NT2/D1 (cell line): ENCODE data around the gene CNTFR.

ENCODE experiments used
- DNase-seq: peaks from one replicate; pipeline ENCODE4 v3.0.0-alpha.2; 2011; ENCODE audit warnings: low read depth, low spot score
- H3K27me3 ChIP-seq: 2 replicates; pipeline ENCODE4 v1.6.0; 2011; ENCODE audit warnings: mild to moderate bottlenecking; ENCODE audit not compliant: insufficient read length, insufficient read depth
- H3K36me3 ChIP-seq: 2 replicates; pipeline ENCODE4 v1.6.1; 2011; ENCODE audit warnings: mild to moderate bottlenecking, low read length, mixed read lengths; ENCODE audit not compliant: insufficient read depth, insufficient read length
- H3K4me1 ChIP-seq: 2 replicates; pipeline ENCODE4 v1.5.1; 2011; ENCODE audit not compliant: insufficient read depth, insufficient read length
- H3K4me3 ChIP-seq: 2 replicates; pipeline ENCODE4 v1.5.1; 2011; ENCODE audit warnings: low read depth; ENCODE audit not compliant: insufficient read length
- H3K9ac ChIP-seq: 2 replicates; pipeline ENCODE4 v1.6.0; 2011; ENCODE audit warnings: low read depth; ENCODE audit not compliant: insufficient read length
- H3K9me3 ChIP-seq: 2 replicates; pipeline ENCODE4 v1.5.1; 2011; ENCODE audit warnings: mild to moderate bottlenecking, low read length; ENCODE audit not compliant: insufficient read depth
- SUZ12 ChIP-seq: IDR thresholded peaks from 2 replicates; pipeline ENCODE4 v1.6.1; 2011; ENCODE audit not compliant: insufficient read length, insufficient read depth; ENCODE audit errors: extremely low read depth
- YY1 ChIP-seq: IDR thresholded peaks from 2 replicates; pipeline ENCODE4 v1.6.1; 2011; ENCODE audit not compliant: insufficient read length, insufficient read depth
- ZNF274 ChIP-seq: IDR thresholded peaks from 2 replicates; pipeline ENCODE4 v1.6.1; 2011; ENCODE audit warnings: mild to moderate bottlenecking, low read depth, low read length

CNTFR gene

DNA sequence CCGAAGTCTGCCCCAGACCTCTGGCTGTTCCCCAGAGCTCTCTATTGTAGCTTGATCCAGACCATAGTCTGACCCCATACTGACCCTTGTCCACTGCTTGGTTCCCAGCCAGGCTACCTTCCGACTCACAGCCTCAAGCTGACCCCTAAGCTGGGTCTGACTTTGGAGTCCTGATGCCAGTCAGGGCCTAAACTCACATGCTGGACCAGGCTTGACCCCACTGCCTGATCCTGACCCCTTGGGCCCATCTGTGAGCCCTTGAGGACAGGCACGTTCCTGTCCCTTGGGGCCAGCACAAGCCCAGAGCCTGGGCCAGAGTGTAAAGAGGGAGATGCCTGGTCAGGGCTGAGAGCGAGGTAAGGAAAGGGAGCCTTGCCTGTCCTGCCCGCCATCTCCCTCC lies 34.0 kb downstream of the CNTFR start:
- Histone ChIP-seq H3K36me3 (peaks cover 3% of the 10 kb centered on the region), H3K27me3 (no peaks in the 10 kb centered on the region), H3K4me1 (peaks cover 28% of the 10 kb centered on the region), H3K9me3 (no peaks in the 10 kb centered on the region), H3K4me3 (no peak overlapping the region), H3K9ac (peak overlapping the region; percentile 39)
- TF ChIP-seq ZNF274 (no peak), SUZ12 (no peak), YY1 (no peak)
- no peak for DNase-seq

DNA sequence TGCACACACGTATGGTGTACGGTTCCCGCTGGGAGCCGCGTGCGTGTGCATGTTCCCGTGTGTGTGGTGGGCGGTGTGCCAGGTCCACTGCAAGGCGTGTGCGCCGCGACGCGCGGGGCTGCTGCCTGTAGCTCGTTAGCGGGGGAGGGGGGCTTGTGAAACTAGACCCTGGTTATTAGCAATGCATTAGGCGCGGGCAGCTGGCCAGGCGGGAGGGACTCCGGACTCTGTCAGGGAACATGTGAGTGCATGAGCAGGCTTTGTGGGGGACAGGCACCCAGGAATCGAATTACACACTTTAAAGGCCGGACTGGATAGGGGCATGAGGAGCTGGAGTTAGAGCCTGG lies 34.5 kb downstream of the CNTFR start:
- TF ChIP-seq SUZ12 (no peak), YY1 (no peak), ZNF274 (no peak)
- no peaks in the 10 kb centered on the region for H3K9me3 ChIP-seq
- H3K4me3 ChIP-seq, result no peak overlapping the region
- peaks cover 23% of the 10 kb centered on the region for H3K4me1 ChIP-seq
- no peaks in the 10 kb centered on the region for H3K27me3 ChIP-seq
- peaks cover 3% of the 10 kb centered on the region for H3K36me3 ChIP-seq
- DNase-seq, result no peak
- no peak overlapping the region for H3K9ac ChIP-seq

DNA sequence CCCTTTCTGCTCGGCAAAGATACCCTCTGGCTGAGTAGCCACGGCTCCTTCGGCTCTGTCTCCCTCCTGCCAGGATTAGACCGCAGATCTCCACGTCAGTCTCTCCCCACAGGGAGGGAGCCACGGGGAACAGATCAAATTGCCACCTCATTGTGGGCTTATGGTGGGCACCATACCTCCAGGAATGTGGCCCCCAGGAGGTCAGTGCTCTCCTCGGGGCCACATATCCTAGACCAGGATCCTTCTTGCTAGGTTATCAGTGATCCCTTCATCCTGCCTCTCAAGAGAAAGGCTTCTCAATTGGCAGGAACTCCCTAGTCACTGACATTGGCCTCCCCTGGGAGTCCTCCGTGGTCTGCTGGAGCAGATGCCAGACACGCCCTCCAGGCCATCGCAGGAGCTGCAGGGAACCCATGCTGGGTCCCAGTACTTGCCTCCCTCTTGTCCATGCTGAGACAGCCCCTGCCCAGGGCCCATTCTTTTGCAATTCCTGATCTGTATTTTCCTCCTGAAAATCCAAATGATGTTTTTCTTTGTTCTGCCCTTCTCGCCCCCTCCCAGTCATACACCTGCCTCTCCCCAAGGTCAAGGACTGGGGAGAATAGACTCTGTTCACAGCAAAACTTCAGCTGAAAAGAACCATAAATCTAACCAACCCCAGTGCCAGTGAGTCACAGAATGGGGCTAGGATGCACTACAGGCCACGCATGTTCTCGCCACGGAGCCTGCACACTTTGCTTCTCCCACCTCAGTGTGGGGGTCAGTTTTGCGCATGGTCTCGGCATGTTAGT lies 35.1 kb downstream of the CNTFR start:
- Histone ChIP-seq H3K4me1 (peaks cover 21% of the 10 kb centered on the region), H3K9ac (no peak overlapping the region), H3K36me3 (peaks cover 3% of the 10 kb centered on the region), H3K9me3 (no peaks in the 10 kb centered on the region), H3K4me3 (no peak overlapping the region), H3K27me3 (no peaks in the 10 kb centered on the region)
- TF ChIP-seq SUZ12 (no peak), ZNF274 (no peak), YY1 (no peak)
- DNase-seq, result no peak

DNA sequence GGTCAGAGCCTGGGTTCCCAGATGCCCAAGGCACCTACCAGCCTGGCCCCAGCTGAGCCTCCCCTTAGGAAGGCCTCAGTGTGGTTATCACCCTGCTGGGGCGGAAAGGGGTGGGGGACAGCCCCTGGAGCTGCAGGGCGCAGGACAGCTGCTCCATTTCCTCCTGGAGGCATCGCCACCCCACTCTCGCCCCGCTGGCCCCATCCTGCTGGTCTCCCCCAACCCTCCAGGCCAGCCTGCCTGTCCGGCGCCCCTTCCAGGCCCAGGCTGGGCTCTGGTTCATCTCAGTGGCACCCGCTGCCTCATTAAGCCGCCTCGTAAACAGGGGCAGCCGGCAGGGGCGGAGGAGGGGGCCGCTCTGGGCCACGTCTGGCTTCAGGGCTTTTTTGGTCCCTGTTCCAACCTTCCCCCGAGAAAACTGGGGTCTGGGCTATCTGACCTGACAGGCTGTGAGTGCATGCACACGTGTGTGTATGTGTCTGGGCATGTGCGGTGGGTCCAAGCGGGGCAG lies 36.0 kb downstream of the CNTFR start:
- Histone ChIP-seq H3K4me1 (peaks cover 15% of the 10 kb centered on the region), H3K27me3 (no peaks in the 10 kb centered on the region), H3K4me3 (no peak overlapping the region), H3K36me3 (peaks cover 3% of the 10 kb centered on the region), H3K9me3 (no peaks in the 10 kb centered on the region), H3K9ac (no peak overlapping the region)
- DNase-seq, result no peak
- TF ChIP-seq ZNF274 (no peak), SUZ12 (no peak), YY1 (no peak)

DNA sequence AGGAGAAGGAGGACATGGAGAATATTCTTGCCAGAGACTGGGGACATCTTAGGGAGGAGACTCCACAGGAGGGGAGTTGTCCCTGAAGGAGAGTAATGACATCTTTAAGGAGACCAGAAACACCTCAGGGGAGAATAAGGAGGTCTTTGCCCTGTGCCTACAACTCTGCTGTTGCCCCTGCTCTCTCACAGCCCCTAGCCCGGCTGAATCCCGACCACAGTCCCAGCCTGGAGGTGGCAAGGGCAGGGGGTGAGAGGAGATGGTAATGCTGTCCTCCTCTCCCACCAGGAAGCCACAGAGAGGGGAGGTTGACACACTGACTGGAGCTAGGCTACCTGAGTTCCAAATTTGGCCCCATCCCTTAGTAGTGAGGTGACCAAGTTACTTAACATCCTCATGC lies 36.5 kb downstream of the CNTFR start:
- Histone ChIP-seq H3K27me3 (no peaks in the 10 kb centered on the region), H3K9me3 (no peaks in the 10 kb centered on the region), H3K4me3 (no peak overlapping the region), H3K9ac (no peak overlapping the region), H3K36me3 (peaks cover 3% of the 10 kb centered on the region), H3K4me1 (peaks cover 15% of the 10 kb centered on the region)
- DNase-seq, result no peak
- no peak for TF ChIP-seq ZNF274
- TF ChIP-seq YY1, result no peak
- no peak for TF ChIP-seq SUZ12

DNA sequence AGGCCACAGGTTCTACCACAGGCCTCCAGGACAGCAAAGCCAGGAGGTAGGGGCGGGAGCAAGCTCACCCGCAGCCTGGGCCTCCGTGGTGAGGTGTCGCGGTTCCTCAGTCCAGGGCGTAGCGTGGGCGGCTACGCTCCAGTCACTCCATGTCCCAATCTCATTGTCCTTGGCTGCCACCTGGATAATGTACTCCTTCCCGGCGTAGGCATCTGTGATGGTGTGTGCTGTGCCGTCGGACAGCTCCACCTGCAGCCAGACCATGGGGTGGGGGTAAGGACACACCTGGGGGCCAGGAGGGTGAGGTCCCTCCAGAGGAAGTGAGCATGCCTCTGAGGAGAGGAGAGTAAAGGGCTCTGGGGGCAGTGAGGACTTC lies 36.9 kb downstream of the CNTFR start:
- TF ChIP-seq SUZ12 (no peak), YY1 (no peak), ZNF274 (no peak)
- Histone ChIP-seq H3K9ac (no peak overlapping the region), H3K36me3 (peaks cover 3% of the 10 kb centered on the region), H3K9me3 (no peaks in the 10 kb centered on the region), H3K4me1 (peaks cover 19% of the 10 kb centered on the region), H3K27me3 (no peaks in the 10 kb centered on the region), H3K4me3 (no peak overlapping the region)
- DNase-seq, result no peak

DNA sequence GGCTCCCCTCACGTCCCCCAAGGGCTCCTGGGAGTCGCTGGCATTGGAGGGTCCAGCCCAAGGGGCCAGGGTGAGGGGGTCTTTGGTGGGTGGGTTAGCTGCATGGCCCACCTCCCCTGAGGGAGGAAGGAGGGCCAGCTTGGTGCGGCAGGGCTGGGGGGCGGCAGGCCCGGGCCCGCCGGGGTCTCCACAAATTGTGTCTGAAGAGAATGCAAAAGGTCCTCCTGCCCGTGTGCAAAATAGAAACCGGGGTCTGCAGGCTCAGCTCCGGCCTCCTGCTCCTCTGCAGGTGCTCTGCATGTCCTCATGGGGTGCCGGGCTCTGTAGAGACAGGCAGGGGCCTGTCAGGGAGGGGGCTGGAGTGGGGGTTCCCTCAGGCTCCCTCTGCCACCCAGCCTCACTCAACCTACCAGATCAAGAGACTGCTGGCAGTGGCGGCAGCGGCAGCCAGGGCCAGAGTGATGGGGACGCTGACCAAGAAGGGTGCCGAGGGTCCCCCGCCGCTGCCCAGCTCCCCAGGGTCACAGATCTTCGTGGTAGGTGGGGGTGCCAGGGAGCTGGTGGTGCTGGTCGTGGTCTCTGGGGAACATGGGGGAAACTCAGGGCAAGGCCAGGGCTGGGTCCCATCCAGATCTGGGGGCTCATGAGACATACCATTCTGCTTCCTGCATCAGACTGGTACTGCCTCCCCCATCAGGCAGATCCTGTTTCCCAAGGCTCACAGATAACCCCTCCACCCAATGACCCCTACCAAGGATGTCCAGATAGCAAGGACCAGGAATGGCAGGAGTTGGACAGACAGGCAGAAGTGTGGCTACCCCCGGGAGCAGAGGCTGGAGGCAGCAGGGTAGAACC lies 37.5 kb downstream of the CNTFR start:
- Histone ChIP-seq H3K36me3 (peaks cover 3% of the 10 kb centered on the region), H3K9me3 (no peaks in the 10 kb centered on the region), H3K27me3 (no peaks in the 10 kb centered on the region), H3K9ac (no peak overlapping the region), H3K4me1 (peaks cover 21% of the 10 kb centered on the region), H3K4me3 (no peak overlapping the region)
- no peak for DNase-seq
- no peak for TF ChIP-seq ZNF274
- no peak for TF ChIP-seq YY1
- TF ChIP-seq SUZ12, result no peak
